Measurements from ENCODE around the gene CP.
"Not testable (repeated sequence)": the region's sequence is repeated elsewhere in the genome, so short reads cannot be mapped to it uniquely, and the experiment has no call there.

CP gene

DNA sequence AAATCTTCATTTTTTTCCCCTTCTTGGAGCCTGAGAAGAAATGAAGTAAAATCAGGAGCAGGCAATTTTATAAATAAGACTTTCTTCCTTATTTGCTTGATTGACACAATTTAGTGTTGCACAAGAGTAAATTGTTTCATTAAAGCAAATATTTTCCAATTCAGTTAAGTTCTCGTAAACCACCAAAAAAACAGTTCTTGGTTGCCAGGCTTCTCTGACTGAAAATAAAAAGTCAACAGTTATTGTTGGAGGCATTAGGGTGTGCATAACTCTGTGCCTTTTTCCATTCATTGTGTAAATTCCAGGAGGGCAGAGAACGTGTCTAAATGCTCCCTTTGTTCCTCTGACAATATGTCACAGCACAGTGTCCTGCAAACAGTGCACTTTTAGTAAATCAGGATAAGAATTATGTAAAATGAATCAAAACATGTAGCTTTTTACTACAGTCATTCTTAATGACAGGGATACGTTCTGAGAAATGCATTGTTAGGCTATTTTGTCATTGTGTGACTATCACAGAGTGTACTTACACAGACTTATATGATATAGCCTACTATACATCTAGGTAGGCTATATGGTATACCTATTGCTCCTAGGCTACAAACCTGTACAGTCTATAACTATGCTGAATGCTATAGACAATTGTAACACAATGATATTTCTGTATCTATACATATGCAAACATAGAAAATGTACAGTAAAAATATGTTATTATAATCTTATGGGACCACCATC lies at the start of gene CP:
TSS of gene CP (minus strand) at position 47 of the 735 bp plus-strand sequence. CDS start at position 10, 37 bp downstream.
- no peak for DNase-seq (ENCODE audit: low spot score)

DNA sequence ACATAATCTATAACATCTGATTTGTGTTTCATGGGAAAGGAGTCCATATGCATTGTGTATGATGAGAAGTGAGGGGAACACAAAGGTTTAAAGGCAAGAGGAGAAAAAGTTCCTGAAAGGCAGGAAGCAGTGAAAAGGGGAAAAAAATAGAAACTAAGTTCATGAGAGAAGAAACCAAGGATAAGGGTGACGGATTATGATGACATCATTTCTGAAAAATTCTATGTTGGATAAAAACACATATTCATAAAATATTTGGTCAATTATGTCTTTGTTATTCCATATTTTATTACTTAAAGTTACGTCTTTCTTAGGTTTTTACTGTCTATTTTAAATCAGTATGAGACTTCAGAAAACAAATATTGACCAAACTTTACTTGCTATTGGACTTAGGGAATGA lies 48.6 kb upstream of the CP start:
- no peak for DNase-seq (ENCODE audit: low spot score)

DNA sequence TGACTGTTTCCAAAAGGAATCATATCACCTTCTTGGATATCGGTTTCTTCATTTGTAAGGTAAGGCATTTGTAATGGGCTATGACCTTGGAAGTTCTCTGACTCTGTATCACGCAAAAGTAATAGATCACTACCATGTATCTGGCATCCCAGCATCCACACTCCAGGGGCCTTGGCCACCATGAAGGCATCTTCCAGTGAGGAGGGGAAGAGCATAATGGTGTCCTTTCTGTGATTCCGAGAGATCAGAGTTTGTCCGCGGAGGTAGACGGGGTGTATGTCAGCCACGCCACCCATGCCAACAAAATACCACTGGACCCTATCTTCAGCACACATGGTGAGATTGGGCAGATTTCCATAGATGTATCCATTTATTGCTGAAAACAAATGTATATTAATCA lies 48.1 kb upstream of the CP start:
- DNase-seq (ENCODE audit: low spot score): no peak

DNA sequence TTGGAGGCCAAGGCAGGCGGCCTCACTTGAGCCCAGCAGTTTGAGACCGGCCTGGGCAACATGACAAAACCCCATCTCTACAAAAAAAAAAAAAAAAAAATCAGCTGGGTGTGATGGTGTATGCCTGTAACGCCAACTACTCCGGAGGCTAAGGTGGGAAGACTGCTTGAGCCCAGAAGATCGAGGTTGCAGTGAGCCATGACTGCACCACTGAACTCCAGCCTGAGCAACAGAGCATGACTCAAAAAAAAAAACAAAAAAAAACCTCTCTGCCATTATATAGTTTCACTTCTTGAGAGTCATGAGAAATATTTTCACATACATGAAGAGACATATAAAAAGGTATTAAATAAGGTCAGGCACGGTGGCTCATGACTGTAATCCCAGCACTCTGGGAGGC lies 45.9 kb upstream of the CP start:
- no peak for DNase-seq (ENCODE audit: low spot score)

DNA sequence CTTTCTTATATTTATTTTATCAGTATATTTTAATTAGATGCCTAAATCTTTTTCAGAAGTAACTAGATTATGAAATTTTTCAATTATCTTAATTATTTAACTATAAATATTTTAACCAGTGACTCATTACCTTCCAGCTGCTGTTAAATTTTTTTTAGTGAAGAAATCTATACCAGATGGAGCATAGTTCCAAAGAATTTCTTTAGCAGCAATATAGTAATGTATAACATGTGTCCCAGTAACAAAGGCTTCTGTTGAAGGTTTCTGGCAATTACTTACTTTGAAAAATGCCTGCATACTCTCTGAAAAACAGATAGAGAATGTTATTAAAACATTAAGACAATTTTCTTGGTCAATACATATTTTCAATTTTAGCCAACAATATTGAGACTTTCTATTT lies 45.1 kb upstream of the CP start:
- no peak for DNase-seq (ENCODE audit: low spot score)

DNA sequence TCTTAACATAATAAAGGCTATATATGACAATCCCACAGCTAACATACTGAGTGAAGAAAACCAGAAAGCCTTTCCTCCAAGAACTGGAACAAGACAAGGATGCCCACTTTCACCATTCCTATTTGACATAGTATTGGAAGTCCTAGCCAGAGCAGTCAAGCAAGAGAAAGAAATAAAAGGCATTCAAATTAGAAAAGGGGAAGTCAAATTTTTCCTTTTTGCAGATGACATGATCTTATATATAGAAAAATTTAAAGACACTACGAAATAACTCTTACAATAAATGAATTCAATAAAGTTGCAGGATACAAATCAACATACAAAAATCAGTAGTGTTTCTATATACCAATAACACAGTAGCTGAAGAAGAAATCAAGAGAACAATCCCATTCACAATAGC lies 42.2 kb upstream of the CP start:
- no peak for DNase-seq (ENCODE audit: low spot score)

DNA sequence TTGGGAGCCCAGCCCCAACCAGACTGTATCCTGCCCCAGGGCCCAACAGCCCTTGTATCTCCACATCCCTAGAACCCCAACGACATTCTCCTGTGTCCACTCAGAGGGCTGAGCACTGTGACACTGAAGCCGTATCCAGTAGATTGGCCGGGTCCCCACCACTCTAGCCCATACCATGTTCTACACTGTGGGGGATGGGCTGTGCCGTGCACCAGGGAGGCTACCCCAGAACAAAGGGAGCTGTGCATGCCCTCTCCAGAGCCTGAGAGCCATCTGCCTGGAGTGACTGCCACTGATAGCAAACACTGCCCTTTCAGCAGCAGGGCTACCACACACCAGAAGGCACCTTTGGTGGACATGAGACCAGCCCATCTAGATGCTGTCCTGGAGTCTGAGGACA lies 37.1 kb upstream of the CP start:
- no peak for DNase-seq (ENCODE audit: low spot score)

DNA sequence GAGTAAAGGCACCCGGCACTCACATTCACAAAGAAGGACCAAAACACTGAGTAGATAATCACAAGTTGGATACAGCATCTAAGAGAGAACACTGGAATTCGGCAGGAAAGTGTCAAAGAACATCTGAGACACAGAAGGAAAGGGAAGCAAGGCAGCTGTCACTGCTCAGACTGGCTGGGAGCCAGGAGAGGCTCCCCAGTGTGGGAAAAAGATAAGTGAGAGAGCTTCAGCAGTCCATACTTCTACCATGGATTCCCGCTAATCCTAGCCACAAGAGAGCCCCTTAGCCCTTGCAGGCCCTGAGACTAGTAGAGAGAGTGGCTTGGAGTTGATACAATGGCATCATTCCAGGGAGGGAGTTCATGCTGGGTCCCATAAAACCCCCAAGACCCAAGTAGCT lies 36.7 kb upstream of the CP start:
- DNase-seq (ENCODE audit: low spot score): no peak

DNA sequence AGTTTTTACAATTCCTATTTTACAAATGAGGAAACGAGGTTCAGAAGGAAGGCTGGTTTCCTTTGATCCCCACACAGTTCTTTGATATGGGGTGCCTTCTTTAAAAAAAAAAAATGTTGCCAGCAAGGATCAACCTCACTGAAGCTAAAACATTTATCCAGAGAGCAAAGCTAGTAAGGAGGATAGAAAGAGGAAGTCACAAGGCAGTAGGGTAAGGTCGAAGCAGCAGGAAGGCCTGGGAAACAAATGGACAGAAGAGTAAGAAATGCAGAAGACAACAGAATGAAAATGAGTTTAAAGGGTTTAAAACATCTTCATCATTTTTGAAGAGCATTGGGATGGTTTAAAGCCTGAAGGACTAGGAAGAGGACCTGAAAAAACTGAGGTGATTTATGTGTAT lies 30.6 kb upstream of the CP start:
- DNase-seq (ENCODE audit: low spot score): no peak

DNA sequence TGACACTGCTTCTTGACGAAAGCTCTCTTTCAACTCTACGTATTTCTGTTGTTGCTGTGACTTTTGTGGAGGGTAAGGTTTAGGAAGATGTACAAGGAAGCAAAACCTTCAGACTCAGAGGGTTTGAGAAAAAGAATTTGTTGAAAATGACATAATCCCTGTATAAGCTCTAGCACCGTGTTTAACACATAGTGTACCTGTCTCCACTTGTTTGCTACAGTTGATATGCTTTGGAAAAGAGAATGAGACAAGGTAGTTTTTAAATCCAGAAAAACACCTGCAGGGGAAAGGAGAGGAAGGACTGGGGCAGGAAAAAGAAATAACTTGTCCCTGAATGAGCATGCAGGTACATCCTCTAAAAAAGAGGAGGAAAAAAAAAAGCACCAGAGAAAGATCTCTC lies 29.6 kb upstream of the CP start:
- no peak for DNase-seq (ENCODE audit: low spot score)

DNA sequence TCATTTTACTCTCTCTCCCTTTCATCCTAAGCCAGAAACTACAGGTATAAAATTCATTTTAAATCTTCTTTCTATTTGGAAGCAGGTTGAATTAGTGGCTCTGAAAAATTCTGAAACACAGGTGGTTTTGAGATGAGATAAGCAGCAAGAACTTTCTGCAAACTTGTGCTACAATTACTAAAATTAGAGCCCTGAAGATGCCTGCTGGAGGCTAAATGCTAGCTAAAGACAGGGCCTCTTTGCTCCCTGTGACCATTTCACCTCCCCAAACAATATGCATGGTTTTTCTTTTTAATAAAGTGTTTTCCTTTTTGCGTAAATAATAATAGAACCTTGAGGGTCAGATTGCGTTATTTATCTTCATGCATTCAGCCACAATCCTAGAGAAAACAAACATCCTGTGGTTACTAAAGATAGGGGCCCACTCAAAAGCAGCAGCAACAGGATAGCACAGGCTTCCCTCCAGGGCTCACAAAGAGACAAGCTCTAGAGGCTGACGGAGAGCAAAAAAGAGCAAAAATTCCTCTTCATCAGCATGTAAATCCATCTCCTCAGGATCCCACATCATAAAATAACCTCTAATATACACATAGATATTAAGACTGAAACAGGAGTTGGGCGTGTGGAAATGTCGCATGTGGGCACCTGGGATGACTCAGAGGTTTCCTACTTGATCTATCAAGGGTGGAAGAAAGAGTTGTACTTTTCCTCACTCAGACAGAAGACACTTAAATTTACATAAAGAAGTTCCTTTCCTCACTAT lies 26.5 kb upstream of the CP start:
- DNase-seq (ENCODE audit: low spot score): no peak

DNA sequence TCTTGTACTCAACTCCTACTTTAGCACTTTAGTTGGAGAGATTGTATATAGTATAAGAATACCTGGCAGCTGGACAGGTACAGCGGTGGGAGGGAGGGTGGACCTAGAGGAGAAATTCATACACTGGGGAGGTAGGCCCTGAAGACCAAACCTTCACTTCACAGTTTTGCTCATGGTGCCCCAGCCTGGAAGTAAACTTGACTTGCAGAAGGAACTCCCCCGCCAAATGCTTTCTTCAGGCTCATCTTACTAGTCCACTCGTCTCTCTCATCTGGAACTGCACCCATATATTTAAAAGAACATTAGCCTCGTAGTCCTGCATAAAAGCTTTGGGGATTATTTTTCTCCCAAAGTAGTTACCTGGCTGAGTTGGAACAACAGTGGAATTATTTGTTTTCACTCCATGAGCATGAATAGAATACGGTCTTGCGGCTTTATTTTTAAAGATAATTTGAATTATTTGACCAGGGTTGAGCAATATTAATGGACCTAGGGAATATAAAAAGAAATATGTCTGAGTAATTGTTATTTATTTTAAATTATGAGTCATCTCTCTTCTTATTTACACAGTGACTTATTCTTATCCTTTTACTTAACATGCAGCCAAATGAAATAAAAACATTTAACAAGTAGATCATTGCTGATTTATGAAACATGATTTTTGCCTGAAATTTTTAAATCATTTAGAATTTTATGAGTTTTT lies 25.5 kb upstream of the CP start:
- DNase-seq (ENCODE audit: low spot score): no peak

DNA sequence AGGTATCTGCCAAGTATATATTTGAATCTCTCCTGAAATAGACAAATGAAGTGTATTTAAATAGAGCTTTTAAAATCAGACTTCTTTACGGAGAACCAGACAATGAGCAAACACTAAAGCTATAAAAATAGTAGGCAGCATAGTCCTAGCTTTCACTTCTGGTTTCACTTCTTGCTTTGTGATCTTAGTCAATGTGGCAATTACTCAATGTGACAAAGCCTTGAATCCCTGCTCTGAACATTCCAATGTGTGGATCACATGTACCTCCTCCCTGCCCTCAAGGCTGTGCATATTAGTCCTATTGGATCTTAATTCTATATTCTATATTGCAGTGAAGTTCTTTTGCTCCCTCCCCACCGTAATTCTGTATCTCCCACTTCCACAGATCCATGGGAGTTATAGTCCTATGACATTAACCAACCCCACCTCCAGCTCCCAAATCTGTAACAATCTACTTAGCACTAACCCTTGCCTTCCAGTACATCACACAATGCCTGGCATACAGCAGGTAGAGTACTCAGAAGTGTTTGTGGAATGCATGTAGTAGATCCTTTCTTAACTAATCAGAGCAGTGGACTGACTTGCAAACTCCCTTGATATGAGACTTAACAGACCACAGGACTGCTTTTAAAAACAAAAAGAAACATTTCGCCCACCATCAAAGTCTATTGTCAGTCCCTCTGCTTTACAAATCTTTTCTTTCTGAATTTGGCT lies 24.3 kb upstream of the CP start:
- DNase-seq (ENCODE audit: low spot score): no peak

DNA sequence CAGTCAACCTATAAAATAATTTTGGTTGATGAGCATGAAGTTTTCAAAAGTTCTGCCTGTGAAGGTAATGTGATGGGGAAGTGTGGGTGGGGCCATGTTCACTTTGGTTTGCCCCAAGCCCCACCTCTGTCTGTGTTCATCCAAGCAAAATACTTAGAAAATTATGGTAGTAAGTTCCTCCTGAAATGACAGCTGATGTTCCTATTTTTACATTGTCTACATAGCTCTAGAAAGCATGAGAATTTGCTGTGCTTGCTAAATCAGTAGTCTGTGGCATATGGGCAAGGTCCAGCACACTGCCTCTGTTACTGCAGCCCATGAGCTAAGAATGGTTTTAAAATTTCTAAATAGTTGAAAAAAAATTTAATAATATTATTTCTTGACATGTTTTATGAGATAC lies 21.9 kb upstream of the CP start:
- no peak for DNase-seq (ENCODE audit: low spot score)

DNA sequence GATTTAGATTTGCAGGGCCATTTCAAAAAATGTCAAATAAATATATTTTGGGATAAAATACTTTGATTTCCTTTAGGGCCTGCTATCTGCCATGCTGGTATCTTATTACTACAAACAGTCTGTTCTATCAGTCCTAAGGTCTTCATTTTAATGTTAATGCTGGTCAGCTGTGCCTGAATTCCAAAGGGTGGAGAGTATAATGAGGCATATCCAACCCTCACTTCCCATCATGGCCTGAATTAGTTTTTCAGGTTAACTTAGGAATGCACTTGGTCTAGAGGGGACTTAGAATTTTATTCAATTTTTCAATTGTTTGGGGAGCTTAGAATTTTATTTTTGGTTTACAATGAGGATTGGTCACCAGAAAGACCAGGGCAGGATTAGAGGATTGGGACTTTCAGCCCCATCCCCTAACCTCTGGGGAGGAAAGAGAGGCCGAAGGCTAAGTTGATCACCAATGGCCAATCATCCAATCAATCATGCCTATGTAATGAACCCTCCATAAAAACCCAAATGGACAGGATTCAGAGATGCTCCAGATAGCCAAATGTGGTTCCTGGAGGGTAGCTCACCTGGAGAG lies 17.8 kb upstream of the CP start:
- DNase-seq (ENCODE audit: low spot score): no peak

DNA sequence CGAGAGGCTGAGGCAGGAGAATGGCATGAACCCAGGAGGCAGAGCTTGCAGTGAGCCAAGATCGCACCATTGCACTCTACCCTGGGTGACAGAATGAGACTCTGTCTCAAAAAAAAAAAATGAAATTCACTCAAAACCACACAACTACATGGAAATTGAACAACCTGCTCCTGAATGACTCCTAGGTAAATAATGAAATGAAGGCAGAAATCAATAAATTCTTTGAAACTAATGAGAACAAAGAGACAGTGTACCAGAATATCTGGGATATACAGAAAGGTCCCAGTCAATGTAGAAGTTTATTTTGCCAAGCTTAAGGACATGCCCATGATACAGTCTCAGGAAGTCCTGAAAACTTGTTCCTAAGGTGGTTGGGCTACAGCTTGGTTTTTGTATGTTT lies 16.6 kb upstream of the CP start:
- not testable (repeated sequence) for DNase-seq (ENCODE audit: low spot score)

DNA sequence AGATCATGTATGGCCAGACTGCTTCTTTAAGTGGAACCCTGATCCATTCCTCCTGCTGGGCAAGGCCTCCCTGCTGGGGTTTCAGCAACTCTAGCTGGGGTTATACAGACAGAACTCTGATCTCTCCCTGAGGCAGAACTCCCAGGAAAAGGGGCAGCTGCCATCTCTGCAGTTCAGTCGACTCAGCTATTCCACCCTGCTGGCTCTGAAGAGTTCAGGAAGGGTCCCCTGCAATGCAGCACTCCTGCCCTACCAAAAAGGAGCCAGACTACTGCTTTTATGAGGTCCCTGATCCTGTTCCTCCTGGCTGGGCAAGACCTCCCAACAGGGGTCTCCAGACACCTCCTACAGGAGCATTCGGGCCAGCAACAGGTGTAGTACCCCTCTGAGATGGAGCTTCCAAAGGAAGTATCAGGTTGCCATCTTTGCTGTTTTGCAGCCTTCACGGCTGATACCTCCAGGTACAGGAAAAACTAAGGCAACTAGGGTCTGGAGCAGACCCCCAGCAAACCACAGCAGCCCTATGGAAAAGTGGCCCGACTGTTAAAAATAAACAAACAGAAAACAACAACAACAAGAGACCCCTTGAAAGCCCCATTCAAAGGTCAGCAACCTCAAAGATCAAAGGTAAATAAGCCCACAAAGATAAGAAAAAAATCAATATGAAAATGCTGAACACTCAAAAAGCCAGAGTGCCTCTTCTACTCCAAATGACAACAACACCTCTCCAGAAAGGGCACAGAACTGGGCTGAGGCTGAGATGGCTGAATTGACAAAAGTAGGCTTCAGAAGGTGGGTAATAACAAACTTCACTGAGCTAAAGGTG lies 14.2 kb upstream of the CP start:
- DNase-seq (ENCODE audit: low spot score): no peak

DNA sequence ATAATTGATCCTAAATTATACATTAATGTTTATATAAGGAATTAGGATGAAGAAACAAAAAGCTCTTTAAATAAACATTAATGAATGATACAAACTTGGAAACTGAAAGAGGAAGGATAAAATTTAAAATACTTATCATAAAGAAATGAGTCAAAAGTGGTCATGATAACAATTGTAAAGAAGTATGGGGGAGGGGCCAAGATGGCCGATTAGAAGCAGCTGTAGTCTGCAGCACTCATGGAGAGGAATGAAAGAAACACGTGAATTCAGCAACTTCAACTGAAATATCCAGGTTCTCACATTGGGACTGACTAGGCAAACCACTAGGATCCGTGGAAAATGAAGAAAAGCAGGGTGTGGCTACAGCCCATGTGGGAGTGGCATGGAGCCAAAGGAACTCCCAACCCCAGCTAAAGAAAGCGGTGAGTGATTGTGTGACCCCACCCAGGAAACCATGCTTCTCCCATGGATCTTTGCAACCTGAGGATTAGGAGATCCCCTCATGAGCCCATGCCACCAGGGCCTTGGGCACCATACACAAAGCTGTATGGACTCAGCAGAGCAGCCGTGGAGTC lies 13.1 kb upstream of the CP start:
- no peak for DNase-seq (ENCODE audit: low spot score)

DNA sequence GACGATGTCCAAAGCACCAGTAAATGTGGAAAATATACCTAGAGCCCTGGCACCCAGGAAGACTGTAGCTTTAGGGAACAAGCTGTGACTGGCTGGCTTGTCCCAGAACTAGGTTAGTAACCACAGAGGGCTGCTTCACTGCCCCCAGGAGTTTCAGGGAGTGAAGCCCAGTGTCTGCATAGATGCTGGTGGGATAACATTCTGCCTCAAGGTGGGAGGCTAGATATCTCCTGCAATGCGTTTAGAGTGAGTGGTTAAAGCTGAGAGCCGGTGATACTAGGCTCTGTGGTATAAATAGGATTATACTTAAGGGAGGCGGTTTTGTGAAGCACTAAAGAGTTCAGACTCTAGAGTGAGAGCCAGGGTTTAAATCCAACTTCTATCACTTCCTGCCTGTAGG lies 11.7 kb upstream of the CP start:
- DNase-seq (ENCODE audit: low spot score): no peak

DNA sequence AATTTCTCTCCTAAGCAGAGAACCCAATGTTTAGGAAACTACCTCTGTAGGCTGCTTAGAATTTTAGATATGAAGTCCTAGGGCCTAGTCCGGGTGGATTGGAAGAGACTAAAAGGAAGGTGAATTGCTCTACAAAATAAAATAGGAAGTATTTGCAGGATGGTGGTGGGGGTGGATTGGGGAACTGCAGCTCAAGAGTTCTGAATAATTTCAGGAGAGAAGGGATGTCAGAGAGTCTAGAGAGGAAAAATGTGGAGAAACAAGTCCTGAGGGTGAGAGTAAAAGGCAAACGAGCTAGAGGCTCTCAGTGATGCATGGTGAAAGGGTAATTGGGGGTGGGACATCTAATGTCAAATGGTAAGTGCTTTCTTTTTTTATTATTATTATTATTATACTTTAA lies 10.2 kb upstream of the CP start:
- DNase-seq (ENCODE audit: low spot score): no peak
